ENCODE measurements around the gene BCAS4.

GRCh38 chr20:50798650-50799049 lies 3.8 kb downstream of the BCAS4 start:
- TF ChIP-seq CTCF (IDR thresholded peaks at IDR 0.05; ENCODE audit: borderline replicate concordance, extremely low read depth, low read length, poor library complexity, severe bottlenecking), result no peak
- no peak for TF ChIP-seq EZH2 (IDR thresholded peaks at IDR 0.05; ENCODE audit: borderline replicate concordance, low read depth, low read length, severe bottlenecking)

All from DND-41 (cell line).